Esophagus (tissue), 2 donors: ENCODE measurements around the gene CD84. TPM values are rescaled to one million over a fixed set of nuclear protein-coding genes. Genes with fewer than 3 reads are reported as not detected.
"Not testable (repeated sequence)": the region's sequence is repeated elsewhere in the genome, so short reads cannot be mapped to it uniquely, and the experiment has no call there.

Source experiments
- H3K27ac ChIP-seq, 2 donors: one replicate each; pipeline ENCODE4 v1.5.1; 2013; ENCODE audit warnings: low read depth in 2 of 2, mild to moderate bottlenecking in 2 of 2, inconsistent platforms in 1 of 2, low read length in 1 of 2, moderate library complexity in 1 of 2
- H3K27me3 ChIP-seq, 2 donors: one replicate each; pipeline ENCODE4 v1.6.1; 2013; ENCODE audit warnings: low read length in 2 of 2, control low read depth in 1 of 2, mild to moderate bottlenecking in 1 of 2; ENCODE audit not compliant: insufficient read depth in 2 of 2, control insufficient read depth in 1 of 2
- H3K36me3 ChIP-seq, 2 donors: one replicate each; pipeline ENCODE4 v1.6.1; 2013; ENCODE audit warnings: low read length in 1 of 2; ENCODE audit not compliant: control insufficient read depth in 2 of 2, insufficient read depth in 2 of 2
- H3K4me1 ChIP-seq, 2 donors: one replicate each; pipeline ENCODE4 v1.6.1; 2013; ENCODE audit warnings: low read length in 1 of 2; ENCODE audit not compliant: control insufficient read depth in 2 of 2, insufficient read depth in 2 of 2
- H3K4me3 ChIP-seq, 2 donors: one replicate each; pipeline ENCODE4 v1.5.1; 2013; ENCODE audit warnings: low read length in 2 of 2, mild to moderate bottlenecking in 2 of 2, low read depth in 1 of 2, moderate library complexity in 1 of 2
- H3K9me3 ChIP-seq, 2 donors: one replicate each; pipeline ENCODE4 v1.6.1; 2013; ENCODE audit warnings: mild to moderate bottlenecking in 2 of 2, low read depth in 1 of 2, low read length in 1 of 2, moderate library complexity in 1 of 2; ENCODE audit not compliant: control insufficient read depth in 2 of 2, insufficient read depth in 1 of 2
- WGBS, 2 donors: extraction: QIAGEN DNeasy Blood & Tissue Kit; methylation state at CpG; one replicate each; pipeline ENCODE4 v1.1.7; 2013; 5-methylcytosine and 5-hydroxymethylcytosine counted together
- polyA plus RNA-seq, 2 donors: library from polyadenylated mRNA; stranded (reverse); fragments of 200-250 nt; gene quantifications; one replicate each; pipeline ENCODE4 v1.2.3, GENCODE V29; 2013
- donor health status: healthy with polysubstance abuse.
- donor health status: Bipolar disorder and iron deficiency.

CD84 gene
- polyA plus RNA-seq, 2 donors = 0.26 to 0.29 TPM

DNA sequence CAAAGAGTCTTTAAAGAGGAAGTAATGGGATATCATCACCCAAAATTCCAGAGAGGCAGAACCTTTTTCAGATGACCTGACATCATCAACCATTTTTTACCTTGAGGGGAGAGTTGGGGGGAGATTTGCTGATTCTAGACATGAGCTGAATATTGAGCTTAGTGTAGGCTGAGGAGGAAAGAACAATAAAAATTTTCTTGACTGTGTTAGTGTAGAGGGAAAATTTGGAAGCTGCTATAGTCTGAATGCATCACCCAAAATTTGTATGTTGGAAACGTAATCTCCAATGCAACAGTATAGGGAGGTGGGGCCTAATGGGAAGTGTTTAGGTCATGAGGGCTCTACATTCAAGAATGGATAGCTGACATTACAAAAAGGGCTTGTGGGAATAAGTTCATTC, 17.8 kb upstream of the CD84 start:
- WGBS, 2 donors = 93 to 96% methylated on average over 1 of the region's 1 CpG
- no peak overlapping the region for H3K4me3 ChIP-seq
- H3K36me3 ChIP-seq = no peaks in the 10 kb centered on the region
- no peaks in the 10 kb centered on the region for H3K27me3 ChIP-seq
- H3K4me1 ChIP-seq = no peaks in the 10 kb centered on the region
- no peak overlapping the region for H3K27ac ChIP-seq
- H3K9me3 ChIP-seq = no peaks in the 10 kb centered on the region

GRCh38 chr1:160590488-160590887, 11.2 kb upstream of the CD84 start:
- Histone ChIP-seq H3K9me3 (no peaks in the 10 kb centered on the region), H3K4me3 (no peak overlapping the region), H3K4me1 (no peaks in the 10 kb centered on the region), H3K27ac (no peak overlapping the region), H3K27me3 (no peaks in the 10 kb centered on the region), H3K36me3 (no peaks in the 10 kb centered on the region)
- WGBS, 2 donors = 79 to 83% methylated on average over 1 of the region's 1 CpG

DNA sequence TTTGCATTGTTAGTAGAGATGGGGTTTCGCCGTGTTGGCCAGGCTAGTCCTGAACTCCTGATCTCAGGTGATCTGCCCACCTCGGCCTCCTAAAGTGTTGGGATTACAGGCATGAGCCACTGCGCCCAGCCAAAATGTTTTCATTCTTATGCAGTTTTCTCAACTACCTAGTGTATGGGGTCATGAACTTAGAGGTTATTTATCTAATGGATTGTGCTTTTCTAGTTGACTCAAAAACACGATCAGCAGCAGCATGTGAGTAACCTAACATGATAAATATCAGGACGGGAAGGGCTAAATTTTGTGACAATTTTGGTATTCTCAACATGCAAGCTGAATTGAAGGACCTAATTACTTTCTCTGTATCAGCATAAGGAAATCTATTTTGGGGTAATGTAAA, 9.2 kb upstream of the CD84 start:
- Histone ChIP-seq H3K27me3 (no peaks in the 10 kb centered on the region), H3K9me3 (no peaks in the 10 kb centered on the region), H3K4me1 (no peaks in the 10 kb centered on the region), H3K36me3 (no peaks in the 10 kb centered on the region), H3K4me3 (no peak overlapping the region), H3K27ac (no peak overlapping the region)
- WGBS, 2 donors = 72 to 83% methylated on average over 6 of the region's 6 CpGs

- WGBS, 2 donors = 76 to 83% methylated on average over 1 of the region's 1 CpG
- H3K27ac ChIP-seq = no peak overlapping the region
- no peaks in the 10 kb centered on the region for H3K27me3 ChIP-seq
- H3K36me3 ChIP-seq = no peaks in the 10 kb centered on the region
- no peaks in the 10 kb centered on the region for H3K9me3 ChIP-seq
- no peaks in the 10 kb centered on the region for H3K4me1 ChIP-seq
- no peak overlapping the region for H3K4me3 ChIP-seq
These were observed 5.5 kb upstream of the CD84 start for GRCh38 chr1:160584784-160585183.

DNA sequence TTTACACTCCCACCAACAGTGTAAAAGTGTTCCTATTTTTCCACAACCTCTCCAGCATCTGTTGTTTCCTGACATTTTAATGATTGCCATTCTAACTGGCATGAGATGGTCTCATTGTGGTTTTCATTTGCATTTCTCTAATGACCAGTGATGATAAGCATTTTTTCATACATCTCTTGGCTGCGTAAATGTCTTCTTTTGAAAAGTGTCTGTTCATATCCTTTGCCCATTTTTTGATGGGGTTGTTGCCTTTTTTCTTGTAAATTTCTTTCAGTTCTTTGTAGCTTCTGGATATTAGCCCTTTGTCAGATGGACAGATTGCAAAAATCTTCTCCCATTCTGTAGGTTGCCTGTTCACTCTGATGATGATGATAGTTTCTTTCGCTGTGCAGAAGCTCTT, 3.7 kb upstream of the CD84 start:
- not testable (repeated sequence) for H3K27me3 ChIP-seq, H3K36me3 ChIP-seq, H3K9me3 ChIP-seq, H3K4me3 ChIP-seq, H3K27ac ChIP-seq, H3K4me1 ChIP-seq
- 91 to 92% methylated on average over 2 of the region's 2 CpGs for WGBS, 2 donors

DNA sequence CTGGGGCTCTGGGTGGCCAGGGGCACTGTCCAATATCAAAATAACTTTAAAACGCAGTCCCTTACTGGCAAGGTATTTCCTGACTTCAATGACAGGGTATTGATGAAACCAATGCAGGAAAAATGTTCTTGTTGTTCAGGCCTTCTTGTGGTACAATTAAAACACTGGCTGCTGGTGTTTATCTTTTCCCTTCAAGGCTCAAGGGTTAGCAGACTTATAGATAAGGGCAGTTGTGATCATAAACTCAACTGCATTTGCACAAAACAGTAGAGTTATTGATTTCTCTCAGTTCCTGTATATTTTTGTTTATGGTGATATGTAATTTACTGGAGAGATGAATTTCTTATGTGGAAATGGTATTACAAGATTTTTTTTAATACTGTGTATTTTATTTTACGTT, 2.7 kb upstream of the CD84 start:
- no peaks in the 10 kb centered on the region for H3K36me3 ChIP-seq
- H3K27me3 ChIP-seq = no peaks in the 10 kb centered on the region
- no peaks in the 10 kb centered on the region for H3K4me1 ChIP-seq
- H3K9me3 ChIP-seq = no peaks in the 10 kb centered on the region
- WGBS, 2 donors = 64 to 75% methylated on average over 2 of the region's 2 CpGs
- H3K4me3 ChIP-seq = no peak overlapping the region
- no peak overlapping the region for H3K27ac ChIP-seq

- Histone ChIP-seq H3K9me3 (no peaks in the 10 kb centered on the region), H3K4me1 (no peaks in the 10 kb centered on the region), H3K27ac (no peak overlapping the region), H3K4me3 (no peak overlapping the region), H3K27me3 (no peaks in the 10 kb centered on the region), H3K36me3 (no peaks in the 10 kb centered on the region)
- 53 to 76% methylated on average over 1 of the region's 1 CpG for WGBS, 2 donors
These were observed 1.0 kb upstream of the CD84 start for GRCh38 chr1:160580221-160580812.

DNA sequence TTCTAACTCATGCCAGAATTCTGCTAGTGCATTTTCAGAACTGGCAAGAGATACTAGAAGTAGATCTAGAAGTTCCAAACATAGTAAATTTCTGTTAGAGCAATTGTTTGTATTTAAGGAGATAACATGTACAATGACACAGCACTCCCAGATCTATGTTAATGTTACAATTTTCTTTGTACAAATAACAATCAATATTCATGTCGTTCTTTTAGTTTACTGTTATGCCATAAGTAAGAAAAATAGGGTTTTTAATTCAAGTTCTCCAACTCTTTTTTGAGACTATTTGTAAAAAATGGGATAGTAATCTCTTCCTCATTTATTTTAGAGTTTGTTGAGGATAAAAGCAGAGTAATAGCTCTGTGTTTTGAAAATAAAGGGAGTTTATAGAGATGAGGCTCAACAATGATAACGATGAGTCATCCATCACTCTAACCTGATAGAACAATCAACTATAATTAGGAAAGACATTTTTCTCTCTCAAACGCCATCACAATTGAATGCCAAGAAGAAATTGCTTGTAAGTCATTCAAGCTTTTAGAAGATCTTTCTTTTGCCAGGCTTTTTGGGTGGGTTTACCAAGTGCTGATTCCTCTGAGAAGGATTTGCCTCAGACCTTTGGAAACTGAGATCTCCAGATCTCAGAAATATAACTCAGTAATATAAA, 638 bp downstream of the CD84 start:
- Histone ChIP-seq H3K27ac (peak overlapping the region in 1 of 2 donors; percentile 71), H3K4me1 (no peaks in the 10 kb centered on the region), H3K9me3 (no peaks in the 10 kb centered on the region), H3K27me3 (no peaks in the 10 kb centered on the region), H3K4me3 (peak overlapping the region in 1 of 2 donors; percentile 28), H3K36me3 (no peaks in the 10 kb centered on the region)
- WGBS, 2 donors = 21 to 25% methylated on average over 3 of the region's 3 CpGs

GRCh38 chr1:160578175-160578524, 1.1 kb downstream of the CD84 start:
- WGBS, 2 donors = 63 to 70% methylated on average over 3 of the region's 3 CpGs
- no peaks in the 10 kb centered on the region for H3K36me3 ChIP-seq
- no peak overlapping the region for H3K4me3 ChIP-seq
- no peak overlapping the region for H3K27ac ChIP-seq
- no peaks in the 10 kb centered on the region for H3K27me3 ChIP-seq
- no peaks in the 10 kb centered on the region for H3K4me1 ChIP-seq
- no peaks in the 10 kb centered on the region for H3K9me3 ChIP-seq

GRCh38 chr1:160577671-160578070, 1.6 kb downstream of the CD84 start:
- H3K27ac ChIP-seq = no peak overlapping the region
- no peaks in the 10 kb centered on the region for H3K36me3 ChIP-seq
- H3K27me3 ChIP-seq = no peaks in the 10 kb centered on the region
- H3K9me3 ChIP-seq = no peaks in the 10 kb centered on the region
- H3K4me3 ChIP-seq = no peak overlapping the region
- WGBS, 2 donors = 55 to 62% methylated on average over 2 of the region's 2 CpGs
- no peaks in the 10 kb centered on the region for H3K4me1 ChIP-seq
